ENCODE data around the gene LGMN.

- TF ChIP-seq EP300 (conservative IDR thresholded peaks at IDR 0.05; ENCODE audit: poor library complexity, severe bottlenecking) (no peak), CTCF (IDR thresholded peaks at IDR 0.05; ENCODE audit: poor library complexity, severe bottlenecking) (no peak), TAF1 (IDR thresholded peaks at IDR 0.05; ENCODE audit: low read depth) (no peak), SMC3 (conservative IDR thresholded peaks at IDR 0.05; ENCODE audit: poor library complexity) (no peak)
Observed at GRCh38 chr14:92768795-92769194, 20.4 kb upstream of the LGMN start.

Data from neural cell (in vitro differentiated cells).